ENCODE results near the gene H2BW2. TPM values are rescaled to one million over a fixed set of nuclear protein-coding genes. Genes with fewer than 3 reads are reported as not detected.
"Not testable (repeated sequence)": the region's sequence is repeated elsewhere in the genome, so short reads cannot be mapped to it uniquely, and the experiment has no call there.

H2BW2 gene
- total and polyA plus RNA-seq, 10 of the 15 experiments (the other 5 are each of a cell fraction or from before 2014, with no cell fraction given) = not detected

GRCh38 chrX:104015576-104015975 lies 24.2 kb upstream of the H2BW2 start:
- BruUV-seq (replicated peaks); POLR2A ChIA-PET: not testable (repeated sequence)

GRCh38 chrX:104018126-104018525 lies 21.6 kb upstream of the H2BW2 start:
- no peak for TF ChIP-seq ZBTB11 (CRISPR knock-in tag; IDR thresholded peaks at IDR 0.05)
- no peak for TF ChIP-seq FOXM1 (IDR thresholded peaks at IDR 0.05; ENCODE audit: low read depth, low read length)
- TF ChIP-seq CREB1 (IDR thresholded peaks at IDR 0.05; ENCODE audit: low read depth) = no peak
- no peak for TF ChIP-seq ATF2 (IDR thresholded peaks at IDR 0.05; ENCODE audit: low read length)
- no peak for TF ChIP-seq GATAD2B (conservative IDR thresholded peaks at IDR 0.05; ENCODE audit: low read depth)
- no peak for TF ChIP-seq RFX5 (IDR thresholded peaks at IDR 0.05; ENCODE audit: low read depth, low read length)
- TF ChIP-seq ZNF592 (IDR thresholded peaks at IDR 0.05) = no peak
- TF ChIP-seq MEF2B (IDR thresholded peaks at IDR 0.05; ENCODE audit: partially characterized antibody, poor library complexity, severe bottlenecking) = no peak
- Histone ChIP-seq H2AFZ (ENCODE audit: control insufficient read depth, low read depth, low read length) (no peak overlapping the region), H3K9me3 (replicated peaks; ENCODE audit: control insufficient read depth, insufficient read depth, low read length) (no peaks in the 10 kb centered on the region; the same call in 2 of the 3 replicates), H3K4me2 (ENCODE audit: control insufficient read depth, insufficient read depth) (no peak overlapping the region), H3K36me3 (ENCODE audit: control insufficient read depth in 2 of 2, insufficient read depth in 2 of 2, low read length in 1 of 2) (no peaks in the 10 kb centered on the region), H3K27ac (ENCODE audit: control insufficient read depth, insufficient read depth) (no peak overlapping the region), H3K79me2 (ENCODE audit: control insufficient read depth, insufficient read depth, low read length) (no peaks in the 10 kb centered on the region), H4K20me1 (ENCODE audit: control insufficient read depth, insufficient read depth) (no peaks in the 10 kb centered on the region), H3K27me3 (replicated peaks in 1 of 2; ENCODE audit: control insufficient read depth in 2 of 2, insufficient read depth in 2 of 2, low read length in 1 of 2) (no peaks in the 10 kb centered on the region), H3K9ac (ENCODE audit: control insufficient read depth, insufficient read depth, low read length) (no peak overlapping the region), H3K4me3 (no peak overlapping the region), H3K4me1 (ENCODE audit: control insufficient read depth, insufficient read depth, low read length) (no peaks in the 10 kb centered on the region)
- DNase-seq (ENCODE audit: low read depth, low spot score) (no peak), FAIRE-seq (no peak), ATAC-seq (no peak)
- POLR2A ChIA-PET = no interaction called here
- SMC1A ChIA-PET (ENCODE audit: uncharacterized antibody, unreplicated experiment) = interaction anchor here (0.8 kb wide), 1 partner anchor 186 kb away, joined by 3 read pairs; the partner anchor contains the start of gene RAB9B
- intact Hi-C loops (cut with micrococcal nuclease; ENCODE audit: unreplicated experiment) = loop anchor here (5.0 kb wide), 1 partner anchor 161 kb away; no protein-coding TSS in a partner anchor
- RAD21 ChIA-PET (ENCODE audit: unreplicated experiment) = no interaction called here
- in situ Hi-C loops (cut with MboI) = no loop called here
- no TSS peak for BruUV-seq (replicated peaks)
- 46% methylated on average over 11 of the region's 11 CpGs for WGBS (ENCODE audit: insufficient coverage, insufficient replicate concordance, low lambda C conversion rate, missing lambda C conversion rate)
- CTCF ChIA-PET = no interaction called here

More at GRCh38 chrX:104015576-104015975, 24.2 kb upstream of the H2BW2 start:
- RAD21 ChIA-PET (ENCODE audit: unreplicated experiment); FAIRE-seq; H3K9me3 ChIP-seq (replicated peaks; ENCODE audit: control insufficient read depth, insufficient read depth, low read length); H3K4me3 ChIP-seq; CTCF ChIA-PET; H3K27ac ChIP-seq (ENCODE audit: control insufficient read depth, insufficient read depth); H2AFZ ChIP-seq (ENCODE audit: control insufficient read depth, low read depth, low read length); SMC1A ChIA-PET (ENCODE audit: uncharacterized antibody, unreplicated experiment); H3K79me2 ChIP-seq (ENCODE audit: control insufficient read depth, insufficient read depth, low read length); ATAC-seq; DNase-seq (ENCODE audit: low read depth, low spot score); in situ Hi-C loops (cut with MboI); H4K20me1 ChIP-seq (ENCODE audit: control insufficient read depth, insufficient read depth); H3K9ac ChIP-seq (ENCODE audit: control insufficient read depth, insufficient read depth, low read length); H3K4me1 ChIP-seq (ENCODE audit: control insufficient read depth, insufficient read depth, low read length); H3K27me3 ChIP-seq (replicated peaks in 1 of 2; ENCODE audit: control insufficient read depth in 2 of 2, insufficient read depth in 2 of 2, low read length in 1 of 2); H3K36me3 ChIP-seq (ENCODE audit: control insufficient read depth in 2 of 2, insufficient read depth in 2 of 2, low read length in 1 of 2); H3K4me2 ChIP-seq (ENCODE audit: control insufficient read depth, insufficient read depth): not testable (repeated sequence)
- intact Hi-C loops (cut with micrococcal nuclease; ENCODE audit: unreplicated experiment) = loop anchor here (5.0 kb wide), 1 partner anchor 158 kb away; no protein-coding TSS in a partner anchor
- 21% methylated on average over 8 of the region's 8 CpGs for WGBS (ENCODE audit: insufficient coverage, insufficient replicate concordance, low lambda C conversion rate, missing lambda C conversion rate)

Measured in GM12878 (cell line).